Endothelial cell of umbilical vein (primary cell): Measurements from ENCODE around the gene RASSF3. TPM values are rescaled to one million over a fixed set of nuclear protein-coding genes. Genes with fewer than 3 reads are reported as not detected.

Experiments used
- BruUV-seq: library from RNA; stranded (reverse); fragments of 400-500 nt; replicated peaks from 2 replicates; lab custom pipeline; 2021; lab: Mats Ljungman, UMichigan
- CTCF ChIA-PET: fragments of 300-600, 350-600 bp; sonication (Branson Sonifier 250); formaldehyde crosslinking; loops from one replicate; lab custom pipeline; 2021; ENCODE audit warnings: antibody characterized with exemption, inconsistent platforms; lab: Charles Lee
- POLR2A ChIA-PET: fragments of 300-600, 350-600 bp; sonication (Branson Sonifier 250); formaldehyde crosslinking; loops from one replicate; lab custom pipeline; 2021; ENCODE audit warnings: antibody characterized with exemption, inconsistent platforms; lab: Charles Lee
- DNase-seq: peaks from one replicate; pipeline ENCODE4 v3.0.0-alpha.2; 2011; ENCODE audit warnings: low read depth, low spot score
- FAIRE-seq: peaks from 2 replicates; lab custom pipeline; 2011; peaks lifted over from hg19 to GRCh38; lab: Jason Lieb, UNC
- H2AFZ ChIP-seq: 2 replicates; pipeline ENCODE4 v1.6.0; 2012; ENCODE audit warnings: low read depth, low read length, control low read depth, inconsistent platforms
- H3K27ac ChIP-seq: 2 replicates; pipeline ENCODE4 v1.5.1; 2011; ENCODE audit warnings: low read depth, mild to moderate bottlenecking, control low read depth, low read length, moderate library complexity; ENCODE audit not compliant: insufficient read depth
- H3K27me3 ChIP-seq, 2 experiments: 2 replicates each; pipeline versions ENCODE4 v1.6.0 to v1.6.1; 2011; ENCODE audit warnings: low read length in 2 of 2, mixed read lengths in 1 of 2; ENCODE audit not compliant: control insufficient read depth in 2 of 2, insufficient read depth in 2 of 2
- H3K36me3 ChIP-seq, 2 experiments: 2 replicates in 1 of 2; 3 replicates in 1 of 2; pipeline ENCODE4 v1.5.1; 2011; ENCODE audit warnings: low read length in 2 of 2, mild to moderate bottlenecking in 1 of 2, moderate library complexity in 1 of 2; ENCODE audit not compliant: control insufficient read depth in 2 of 2, insufficient read depth in 2 of 2; ENCODE audit errors: extremely low read depth in 1 of 2
- H3K4me1 ChIP-seq: 3 replicates; pipeline ENCODE4 v1.5.1; 2011; ENCODE audit warnings: mild to moderate bottlenecking, low read length; ENCODE audit not compliant: control insufficient read depth, insufficient read depth; ENCODE audit errors: extremely low read depth
- H3K4me2 ChIP-seq: 2 replicates; pipeline ENCODE4 v1.6.1; 2011; ENCODE audit warnings: low read length, control low read depth, mixed read lengths; ENCODE audit not compliant: insufficient read depth
- H3K4me3 ChIP-seq, 3 experiments: fragments of 200-600 bp in 1 of 3; sonication (generic), shearing (Covaris generic) in 1 of 3; replicated peaks in 1 of 3; 2 replicates each; pipeline ENCODE4 v1.5.1; 2011 to 2016; ENCODE audit warnings: control low read depth in 3 of 3, low read length in 3 of 3, mild to moderate bottlenecking in 2 of 3, inconsistent platforms in 1 of 3, low read depth in 1 of 3, moderate library complexity in 1 of 3; ENCODE audit not compliant: insufficient read depth in 1 of 3
- H3K79me2 ChIP-seq: 2 replicates; pipeline ENCODE4 v1.6.0; 2012; ENCODE audit warnings: low read length, inconsistent platforms; ENCODE audit not compliant: control insufficient read depth, insufficient read depth
- H3K9ac ChIP-seq: replicated peaks from 2 replicates; pipeline ENCODE3; 2011; ENCODE audit warnings: low read length, control low read depth; ENCODE audit not compliant: insufficient read depth; ENCODE audit errors: extremely low read depth
- H3K9me1 ChIP-seq: replicated peaks from 3 replicates; pipeline ENCODE4 v1.6.0; 2011; ENCODE audit warnings: mild to moderate bottlenecking, low read length; ENCODE audit not compliant: control insufficient read depth, insufficient read depth; ENCODE audit errors: extremely low read depth
- H3K9me3 ChIP-seq: replicated peaks from 2 replicates; pipeline ENCODE4 v1.5.1; 2012; ENCODE audit warnings: low read length, inconsistent platforms; ENCODE audit not compliant: control insufficient read depth, insufficient read depth
- H4K20me1 ChIP-seq: replicated peaks from 2 replicates; pipeline ENCODE3; 2011; ENCODE audit warnings: mild to moderate bottlenecking, low read length; ENCODE audit not compliant: control insufficient read depth, insufficient read depth; ENCODE audit errors: extremely low read depth
- EZH2 ChIP-seq: IDR thresholded peaks from 2 replicates; pipeline ENCODE4 v1.6.1; 2012; ENCODE audit warnings: borderline replicate concordance, low read depth, mild to moderate bottlenecking, moderate library complexity, low read length, inconsistent platforms; ENCODE audit not compliant: severe bottlenecking
- FOS ChIP-seq: IDR thresholded peaks from 2 replicates; pipeline ENCODE4 v1.6.1; 2011; ENCODE audit warnings: mild to moderate bottlenecking, low read length, moderate library complexity, borderline replicate concordance; ENCODE audit not compliant: insufficient read depth
- JUN ChIP-seq: IDR thresholded peaks from 2 replicates; pipeline ENCODE4 v1.6.1; 2011; ENCODE audit warnings: borderline replicate concordance, low read depth; ENCODE audit not compliant: insufficient read length, insufficient read depth
- MYC ChIP-seq: IDR thresholded peaks from one replicate; pipeline ENCODE4 v1.6.1; 2011; ENCODE audit warnings: mild to moderate bottlenecking, low read depth, low read length
- POLR2A ChIP-seq: IDR thresholded peaks from 2 replicates; pipeline ENCODE4 v1.6.1; 2012; ENCODE audit warnings: low read depth, mild to moderate bottlenecking, control low read depth, low read length
- POLR2AphosphoS5 ChIP-seq: IDR thresholded peaks from 2 replicates; pipeline ENCODE4 v1.6.1; 2012; ENCODE audit warnings: low read depth, mild to moderate bottlenecking, control low read depth, low read length, moderate library complexity; ENCODE audit not compliant: insufficient read depth
- dilution Hi-C: fragments of 300-500 bp; cut with MboI; formaldehyde crosslinking; loops from one replicate; pipeline ENCODE4 v1.15.0; 2019; ENCODE audit warnings: low sequenced_read_pairs; ENCODE audit not compliant: extremely low pct_ligation_motif_present
- intact Hi-C: fragments of 100-400 bp; cut with micrococcal nuclease; formaldehyde crosslinking; loops from one replicate; pipeline ENCODE4 v1.10.0; 2022
- polyA plus RNA-seq, 4 experiments: library from polyadenylated mRNA; depleted of rRNA in 3 of 4; stranded (reverse) in 3 of 4; unstranded in 1 of 4; fragments of >200 nt; gene quantifications; 2 replicates each; pipeline versions ENCODE4 v1.2.1 to v1.2.3, GENCODE V29; 2011 to 2012; ENCODE audit warnings: missing spikeins in 1 of 4
- total RNA-seq: library from RNA; stranded (reverse); gene quantifications from 2 replicates; pipeline ENCODE4 v1.2.3, GENCODE V29; 2021
- TF ChIP-seq, protein P1 (sequence below): IDR thresholded peaks from 2 replicates; pipeline ENCODE4 v1.6.1; 2011; ENCODE audit not compliant: insufficient read depth, insufficient read length
- TF ChIP-seq, protein P2 (sequence below), 2 donors: IDR thresholded peaks; 1 replicate in 1 of 2; 2 replicates in 1 of 2; pipeline ENCODE4 v1.5.1; 2011; ENCODE audit warnings: low read length in 2 of 2, mild to moderate bottlenecking in 2 of 2, moderate library complexity in 2 of 2, control low read depth in 1 of 2, inconsistent platforms in 1 of 2, low read depth in 1 of 2; ENCODE audit not compliant: insufficient read depth in 1 of 2; ENCODE audit errors: extremely low read depth in 1 of 2

Gene RASSF3
- total and polyA plus RNA-seq, 2 donors (not counting 3 experiments of a cell fraction or from before 2014, with no cell fraction given): 20.2 to 60.8 TPM

DNA sequence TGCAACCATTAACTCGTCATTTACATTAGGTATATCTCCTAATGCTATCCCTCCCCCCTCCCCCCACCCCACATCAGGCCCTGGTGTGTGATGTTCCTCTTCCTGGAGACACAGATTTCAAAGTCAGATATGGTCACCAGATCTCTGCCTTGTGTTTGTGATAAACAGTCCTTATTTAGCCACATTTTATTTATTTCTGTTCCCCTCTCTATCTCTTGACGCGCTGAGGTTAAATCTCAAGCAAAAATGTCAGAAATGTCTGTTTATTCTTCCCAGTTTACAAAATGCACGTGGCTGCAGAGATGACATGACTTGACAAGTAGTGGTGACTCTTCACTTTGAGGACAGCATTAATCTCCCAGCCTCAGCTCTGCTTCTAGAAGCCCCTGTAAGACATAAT is 11.5 kb upstream of the RASSF3 start:
- no peaks in the 10 kb centered on the region for H3K4me1 ChIP-seq
- POLR2A ChIA-PET: no interaction called here

More for the DNA sequence above, 11.5 kb upstream of the RASSF3 start:
- Histone ChIP-seq H4K20me1 (no peaks in the 10 kb centered on the region), H3K4me3 (no peak overlapping the region), H3K9me3 (no peaks in the 10 kb centered on the region), H3K36me3 (no peaks in the 10 kb centered on the region), H3K27me3 (no peaks in the 10 kb centered on the region), H3K4me2 (no peak overlapping the region), H3K9ac (no peak overlapping the region), H3K79me2 (no peaks in the 10 kb centered on the region), H3K27ac (no peak overlapping the region), H3K9me1 (peaks cover 4% of the 10 kb centered on the region), H2AFZ (no peak overlapping the region)
- FAIRE-seq (no peak), DNase-seq (no peak)
- CTCF ChIA-PET: interaction anchor here (1.8 kb wide), 1 partner anchor 10 kb away, joined by 4 read pairs; no protein-coding TSS in a partner anchor
- BruUV-seq: no TSS peak
- dilution Hi-C loops (no loop called here), intact Hi-C loops (no loop called here)
- TF ChIP-seq, protein P1, sequence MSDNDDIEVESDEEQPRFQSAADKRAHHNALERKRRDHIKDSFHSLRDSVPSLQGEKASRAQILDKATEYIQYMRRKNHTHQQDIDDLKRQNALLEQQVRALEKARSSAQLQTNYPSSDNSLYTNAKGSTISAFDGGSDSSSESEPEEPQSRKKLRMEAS: no peak
- TF ChIP-seq EZH2: no peak
- TF ChIP-seq, protein P2, sequence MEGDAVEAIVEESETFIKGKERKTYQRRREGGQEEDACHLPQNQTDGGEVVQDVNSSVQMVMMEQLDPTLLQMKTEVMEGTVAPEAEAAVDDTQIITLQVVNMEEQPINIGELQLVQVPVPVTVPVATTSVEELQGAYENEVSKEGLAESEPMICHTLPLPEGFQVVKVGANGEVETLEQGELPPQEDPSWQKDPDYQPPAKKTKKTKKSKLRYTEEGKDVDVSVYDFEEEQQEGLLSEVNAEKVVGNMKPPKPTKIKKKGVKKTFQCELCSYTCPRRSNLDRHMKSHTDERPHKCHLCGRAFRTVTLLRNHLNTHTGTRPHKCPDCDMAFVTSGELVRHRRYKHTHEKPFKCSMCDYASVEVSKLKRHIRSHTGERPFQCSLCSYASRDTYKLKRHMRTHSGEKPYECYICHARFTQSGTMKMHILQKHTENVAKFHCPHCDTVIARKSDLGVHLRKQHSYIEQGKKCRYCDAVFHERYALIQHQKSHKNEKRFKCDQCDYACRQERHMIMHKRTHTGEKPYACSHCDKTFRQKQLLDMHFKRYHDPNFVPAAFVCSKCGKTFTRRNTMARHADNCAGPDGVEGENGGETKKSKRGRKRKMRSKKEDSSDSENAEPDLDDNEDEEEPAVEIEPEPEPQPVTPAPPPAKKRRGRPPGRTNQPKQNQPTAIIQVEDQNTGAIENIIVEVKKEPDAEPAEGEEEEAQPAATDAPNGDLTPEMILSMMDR (IDR thresholded peaks at IDR 0.05; ENCODE audit: extremely low read depth in 1 of 2, insufficient read depth in 1 of 2, low read depth in 1 of 2, low read length in 2 of 2): no peak
- TF ChIP-seq FOS: no peak
- TF ChIP-seq MYC: no peak
- no peak for TF ChIP-seq JUN
- no peak for TF ChIP-seq POLR2AphosphoS5
- no peak for TF ChIP-seq POLR2A
